HCT116 (cell line): ENCODE results near the gene ZNF606. TPM values are rescaled to one million over a fixed set of nuclear protein-coding genes. Genes with fewer than 3 reads are reported as not detected.

Experiments
- ATAC-seq: fragments of 200-7000 bp; cut with Tn5 transposase; 2 replicates; pipeline ENCODE4 v1.9.1; 2020; ENCODE audit warnings: mild to moderate bottlenecking, moderate library complexity
- BruUV-seq: library from RNA; stranded (reverse); fragments of 400-500 nt; replicated peaks from 2 replicates; lab custom pipeline; 2021; lab: Mats Ljungman, UMichigan
- CTCF ChIA-PET: fragments of 300-600 bp; sonication (Branson Sonifier 250); formaldehyde crosslinking; loops from one replicate; lab custom pipeline; 2021; ENCODE audit warnings: antibody characterized with exemption; lab: Charles Lee
- POLR2A ChIA-PET: fragments of 300-600, 350-600 bp; sonication (Branson Sonifier 250); formaldehyde crosslinking; loops from one replicate; lab custom pipeline; 2021; ENCODE audit warnings: antibody characterized with exemption; lab: Charles Lee
- RAD21 ChIA-PET, 2 experiments: fragments of 300-600 bp; sonication (Branson Sonifier 250); formaldehyde crosslinking; loops; one replicate each; lab custom pipeline; 2023; ENCODE audit warnings: low total read pairs in 2 of 2; ENCODE audit not compliant: uncharacterized antibody in 2 of 2, unreplicated experiment in 2 of 2, low non-redundant PET in 1 of 2; lab: Charles Lee
- DNase-seq: peaks from one replicate; pipeline ENCODE4 v3.0.0-alpha.2; 2010; ENCODE audit warnings: low read depth, low spot score
- H2AFZ ChIP-seq: fragments of 200-600 bp; shearing (Covaris generic), sonication (generic); 2 replicates; pipeline ENCODE4 v1.6.1; 2017; ENCODE audit warnings: low read depth, mixed run types, mixed read lengths, antibody characterized with exemption, low read length; ENCODE audit not compliant: poor library complexity, severe bottlenecking
- H3K27ac ChIP-seq: 2 replicates; pipeline ENCODE4 v1.5.1; 2012; ENCODE audit warnings: low read depth, low read length
- H3K27me3 ChIP-seq: fragments of 200-600 bp; sonication (generic); 2 replicates; pipeline ENCODE4 v1.6.1; 2016; ENCODE audit warnings: mixed run types, low read length, mixed read lengths; ENCODE audit not compliant: insufficient read depth
- H3K36me3 ChIP-seq, 2 experiments: fragments of 200-500 bp in 1 of 2; fragments of 200-600 bp in 1 of 2; sonication (Bioruptor generic) in 1 of 2; sonication (generic) in 1 of 2; 2 replicates each; pipeline versions ENCODE4 v1.5.1 to v1.6.1; 2014 to 2016; ENCODE audit warnings: low read length in 2 of 2, inconsistent platforms in 1 of 2, mixed read lengths in 1 of 2, mixed run types in 1 of 2; ENCODE audit not compliant: insufficient read depth in 2 of 2, control insufficient read depth in 1 of 2
- H3K4me1 ChIP-seq, 2 experiments: fragments of 200-600 bp in 1 of 2; sonication (generic) in 1 of 2; 2 replicates each; pipeline versions ENCODE4 v1.5.1 to v1.6.1; 2012 to 2017; ENCODE audit warnings: low read length in 2 of 2, inconsistent platforms in 1 of 2, mild to moderate bottlenecking in 1 of 2, mixed read lengths in 1 of 2, mixed run types in 1 of 2, moderate library complexity in 1 of 2; ENCODE audit not compliant: insufficient read depth in 2 of 2, control insufficient read depth in 1 of 2
- H3K4me2 ChIP-seq: fragments of 200-600 bp; sonication (generic); 2 replicates; pipeline ENCODE4 v1.6.1; 2017; ENCODE audit warnings: mixed run types, low read length, mixed read lengths
- H3K4me3 ChIP-seq, 2 experiments: fragments of 200-600 bp in 1 of 2; sonication (generic) in 1 of 2; replicated peaks in 1 of 2; 2 replicates each; pipeline ENCODE4 v1.5.1; 2011 to 2016; ENCODE audit warnings: low read length in 2 of 2, control low read depth in 1 of 2, low read depth in 1 of 2, mild to moderate bottlenecking in 1 of 2, mixed read lengths in 1 of 2, mixed run types in 1 of 2
- H3K79me2 ChIP-seq: fragments of 200-600 bp; sonication (generic); 2 replicates; pipeline ENCODE4 v1.6.1; 2017; ENCODE audit warnings: mild to moderate bottlenecking, mixed run types, low read length, moderate library complexity, mixed read lengths; ENCODE audit not compliant: insufficient read depth
- H3K9ac ChIP-seq: fragments of 200-600 bp; sonication (generic); 2 replicates; pipeline ENCODE4 v1.6.1; 2016; ENCODE audit warnings: low read length, mixed read lengths
- H3K9me2 ChIP-seq: fragments of 200-600 bp; sonication (generic), shearing (Covaris generic); 2 replicates; pipeline ENCODE4 v1.6.1; 2017; ENCODE audit warnings: mixed run types, mild to moderate bottlenecking, moderate library complexity; ENCODE audit not compliant: insufficient read depth
- H3K9me3 ChIP-seq, 2 experiments: fragments of 200-500 bp in 1 of 2; fragments of 200-600 bp in 1 of 2; sonication (Bioruptor generic) in 1 of 2; sonication (generic) in 1 of 2; 2 replicates each; pipeline ENCODE4 v1.6.1; 2014 to 2017; ENCODE audit warnings: low read length in 2 of 2, mixed read lengths in 2 of 2, inconsistent platforms in 1 of 2, low read depth in 1 of 2, mild to moderate bottlenecking in 1 of 2, mixed run types in 1 of 2, moderate library complexity in 1 of 2; ENCODE audit not compliant: control insufficient read depth in 1 of 2, insufficient read depth in 1 of 2
- H4K20me1 ChIP-seq: fragments of 200-600 bp; sonication (generic), shearing (Covaris generic); 2 replicates; pipeline ENCODE4 v1.6.1; 2017; ENCODE audit warnings: mixed run types, mild to moderate bottlenecking, moderate library complexity; ENCODE audit not compliant: insufficient read depth
- ATF3 ChIP-seq: IDR thresholded peaks from 2 replicates; pipeline ENCODE4 v1.6.1; 2012
- CBX3 ChIP-seq: IDR thresholded peaks from 2 replicates; pipeline ENCODE4 v1.6.1; 2012; ENCODE audit warnings: low read depth
- CTCF ChIP-seq, 3 experiments: fragments of 200-600 bp in 1 of 3; sonication (generic) in 1 of 3; IDR thresholded peaks in 2 of 3; conservative IDR thresholded peaks in 1 of 3; 2 replicates each; pipeline ENCODE4 v1.5.1; 2012 to 2017; ENCODE audit warnings: low read depth in 2 of 3, low read length in 2 of 3, antibody characterized with exemption in 1 of 3, borderline replicate concordance in 1 of 3, control low read depth in 1 of 3, mild to moderate bottlenecking in 1 of 3, mixed read lengths in 1 of 3, mixed run types in 1 of 3, moderate library complexity in 1 of 3; ENCODE audit not compliant: insufficient read depth in 1 of 3
- EGR1 ChIP-seq: IDR thresholded peaks from 2 replicates; pipeline ENCODE4 v1.6.1; 2012; ENCODE audit warnings: low read depth
- ELF1 ChIP-seq: IDR thresholded peaks from 2 replicates; pipeline ENCODE4 v1.6.1; 2012; ENCODE audit warnings: low read depth, borderline replicate concordance
- EZH2 ChIP-seq: fragments of 200-600 bp; sonication (generic); IDR thresholded peaks from 2 replicates; pipeline ENCODE4 v1.6.1; 2017; ENCODE audit warnings: antibody characterized with exemption, mixed run types
- EZH2phosphoT487 ChIP-seq: fragments of 200-600 bp; IDR thresholded peaks from 2 replicates; pipeline ENCODE4 v1.6.1; 2018; ENCODE audit warnings: antibody characterized with exemption, borderline replicate concordance
- JUND ChIP-seq: IDR thresholded peaks from 2 replicates; pipeline ENCODE4 v1.6.1; 2012
- MAX ChIP-seq: IDR thresholded peaks from 2 replicates; pipeline ENCODE4 v1.6.1; 2012
- POLR2A ChIP-seq: IDR thresholded peaks from 2 replicates; pipeline ENCODE4 v1.7.0; 2011; ENCODE audit warnings: borderline replicate concordance; ENCODE audit not compliant: insufficient read depth, insufficient read length; ENCODE audit errors: extremely low read depth
- POLR2AphosphoS5 ChIP-seq: IDR thresholded peaks from 2 replicates; pipeline ENCODE4 v1.6.1; 2011; ENCODE audit warnings: mild to moderate bottlenecking, low read depth, low read length, moderate library complexity
- RAD21 ChIP-seq: IDR thresholded peaks from 2 replicates; pipeline ENCODE4 v1.6.1; 2012; ENCODE audit warnings: low read depth, mild to moderate bottlenecking
- SIN3A ChIP-seq: IDR thresholded peaks from 2 replicates; pipeline ENCODE4 v1.6.1; 2012; ENCODE audit warnings: low read depth
- SP1 ChIP-seq: IDR thresholded peaks from 2 replicates; pipeline ENCODE4 v1.6.1; 2012; ENCODE audit warnings: low read depth
- SRF ChIP-seq: IDR thresholded peaks from 2 replicates; pipeline ENCODE4 v1.6.1; 2012; ENCODE audit warnings: low read depth
- TCF7L2 ChIP-seq: IDR thresholded peaks from 2 replicates; pipeline ENCODE4 v1.7.0; 2011; ENCODE audit warnings: borderline replicate concordance, inconsistent platforms; ENCODE audit not compliant: insufficient read depth, insufficient read length; ENCODE audit errors: extremely low read depth
- YY1 ChIP-seq: IDR thresholded peaks from 2 replicates; pipeline ENCODE4 v1.6.1; 2011; ENCODE audit warnings: low read length, low read depth, moderate library complexity, mild to moderate bottlenecking; ENCODE audit not compliant: insufficient replicate concordance; ENCODE audit errors: extremely low read depth
- ZNF274 ChIP-seq: fragments of 200-500 bp; sonication (Bioruptor generic); IDR thresholded peaks from 2 replicates; pipeline ENCODE4 v1.6.1; 2014; ENCODE audit warnings: mild to moderate bottlenecking, low read depth, low read length, inconsistent platforms
- intact Hi-C: fragments of 100-400 bp; cut with micrococcal nuclease; formaldehyde crosslinking; loops from 2 replicates; pipeline ENCODE4 v1.10.0; 2022
- total RNA-seq: library from RNA; stranded (reverse); gene quantifications from one replicate; pipeline ENCODE4 v1.2.1, GENCODE V29; 2021; ENCODE audit not compliant: unreplicated experiment

The ZNF606 gene
- total RNA-seq, 1 experiment from 2014 or later, result 0.05 TPM

DNA sequence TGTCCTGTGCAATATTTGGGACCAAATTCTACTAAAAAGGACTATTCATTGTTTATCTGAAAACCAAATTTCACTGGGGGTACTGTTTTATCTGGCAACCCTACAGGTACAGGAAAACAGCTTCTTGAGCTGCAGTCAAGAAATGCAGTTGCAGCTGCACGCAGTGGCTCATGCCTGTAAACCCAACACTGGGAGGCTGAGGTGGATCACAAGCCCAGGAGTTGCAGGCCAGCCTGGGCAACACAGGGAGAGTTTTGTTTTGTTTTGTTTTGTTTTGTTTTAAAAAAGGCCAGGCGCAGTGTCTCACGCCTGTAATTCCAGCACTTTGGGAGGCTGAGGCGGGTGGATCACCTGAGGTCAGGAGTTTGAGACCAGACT lies 19.7 kb upstream of the ZNF606 start (continued):
- TF ChIP-seq ATF3 (no peak), ELF1 (no peak), RAD21 (no peak), JUND (no peak), CTCF (IDR thresholded peaks at IDR 0.05 in 2 of 3, conservative IDR thresholded peaks at IDR 0.05 in 1 of 3; ENCODE audit: borderline replicate concordance in 1 of 3, insufficient read depth in 1 of 3, low read depth in 2 of 3, low read length in 2 of 3) (no peak), SIN3A (no peak)

GRCh38 chr19:58021541-58022282 lies 19.1 kb upstream of the ZNF606 start:
- DNase-seq, result no peak
- H3K9ac ChIP-seq, result no peak overlapping the region
- no peak overlapping the region for H3K4me2 ChIP-seq
- peak; percentile 15; the same call in 1 of the 2 replicates for TF ChIP-seq RAD21
- TF ChIP-seq SP1, result no peak
- no peak for TF ChIP-seq SRF
- no peak for TF ChIP-seq SIN3A
- no peak for TF ChIP-seq YY1
- no peak for TF ChIP-seq POLR2A
- no peak for TF ChIP-seq POLR2AphosphoS5
- 0 out of 6 replicates have a peak, but pooled peaks of 1 of the 3 experiments have one; percentile 9 for TF ChIP-seq CTCF (IDR thresholded peaks at IDR 0.05 in 2 of 3, conservative IDR thresholded peaks at IDR 0.05 in 1 of 3; ENCODE audit: borderline replicate concordance in 1 of 3, insufficient read depth in 1 of 3, low read depth in 2 of 3, low read length in 2 of 3)
- no peak for TF ChIP-seq EZH2phosphoT487
- no peak for TF ChIP-seq MAX
- no peak for TF ChIP-seq EGR1
- TF ChIP-seq ZNF274, result no peak
- TF ChIP-seq JUND, result no peak
- TF ChIP-seq CBX3, result no peak
- no peak for TF ChIP-seq EZH2
- no peak for TF ChIP-seq TCF7L2
- TF ChIP-seq ATF3, result no peak
- no peaks in the 10 kb centered on the region for H3K79me2 ChIP-seq
- ATAC-seq, result no peak
- no peak overlapping the region for H3K4me3 ChIP-seq
- H3K9me2 ChIP-seq, result no peaks in the 10 kb centered on the region
- ChIA-PET CTCF (no interaction called here), RAD21 (no interaction called here), POLR2A (no interaction called here)
- H3K36me3 ChIP-seq, result no peaks in the 10 kb centered on the region
- H3K27ac ChIP-seq, result no peak overlapping the region
- no peak overlapping the region for H2AFZ ChIP-seq
- H3K27me3 ChIP-seq, result no peaks in the 10 kb centered on the region
- no TSS peak for BruUV-seq
- no peaks in the 10 kb centered on the region for H3K4me1 ChIP-seq
- peaks cover 3 to 10% of the 10 kb centered on the region in 2 experiments; a peak in 2 of 4 replicates for H3K9me3 ChIP-seq
- no peaks in the 10 kb centered on the region for H4K20me1 ChIP-seq
- intact Hi-C loops, result no loop called here
